ENCODE measurements around the gene GADD45A.

Gene GADD45A

GRCh38 chr1:67695963-67696362 lies 11.0 kb downstream of the GADD45A start:
- Mint-ChIP-seq H3K4me3 (no peak overlapping the region), H3K4me1 (peaks cover 8% of the 10 kb centered on the region), H3K27ac (no peak overlapping the region), H3K9me3 (no peaks in the 10 kb centered on the region), H3K36me3 (peaks cover 1% of the 10 kb centered on the region), H3K27me3 (no peaks in the 10 kb centered on the region)

DNA sequence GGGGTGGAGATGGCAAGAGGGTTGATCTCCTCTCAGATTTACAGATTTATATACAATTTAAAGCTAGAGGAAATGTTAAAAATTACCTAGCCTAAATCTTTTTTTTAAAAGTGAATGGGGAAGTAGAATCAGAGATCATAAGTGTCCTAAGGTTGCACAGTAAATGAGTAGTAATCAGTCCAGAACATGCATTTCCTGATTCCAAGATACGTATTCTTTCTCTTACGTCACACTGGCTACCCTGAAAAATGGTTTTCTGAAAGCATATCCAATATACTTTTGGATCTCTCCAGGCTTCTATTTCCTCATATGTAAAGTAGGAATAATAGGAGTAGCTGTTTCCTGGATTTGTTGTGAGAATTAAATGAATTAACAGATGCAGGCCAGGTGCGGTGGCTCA lies 11.7 kb downstream of the GADD45A start:
- Mint-ChIP-seq H3K4me3 (no peak overlapping the region), H3K36me3 (no peaks in the 10 kb centered on the region), H3K4me1 (peaks cover 11% of the 10 kb centered on the region), H3K27me3 (no peaks in the 10 kb centered on the region), H3K9me3 (no peaks in the 10 kb centered on the region), H3K27ac (no peak overlapping the region)

- Mint-ChIP-seq H3K4me3 (no peak overlapping the region), H3K4me1 (peaks cover 11% of the 10 kb centered on the region), H3K27ac (no peak overlapping the region), H3K27me3 (no peaks in the 10 kb centered on the region), H3K36me3 (no peaks in the 10 kb centered on the region), H3K9me3 (no peaks in the 10 kb centered on the region)
Observed at GRCh38 chr1:67700220-67700619, 15.2 kb downstream of the GADD45A start.

DNA sequence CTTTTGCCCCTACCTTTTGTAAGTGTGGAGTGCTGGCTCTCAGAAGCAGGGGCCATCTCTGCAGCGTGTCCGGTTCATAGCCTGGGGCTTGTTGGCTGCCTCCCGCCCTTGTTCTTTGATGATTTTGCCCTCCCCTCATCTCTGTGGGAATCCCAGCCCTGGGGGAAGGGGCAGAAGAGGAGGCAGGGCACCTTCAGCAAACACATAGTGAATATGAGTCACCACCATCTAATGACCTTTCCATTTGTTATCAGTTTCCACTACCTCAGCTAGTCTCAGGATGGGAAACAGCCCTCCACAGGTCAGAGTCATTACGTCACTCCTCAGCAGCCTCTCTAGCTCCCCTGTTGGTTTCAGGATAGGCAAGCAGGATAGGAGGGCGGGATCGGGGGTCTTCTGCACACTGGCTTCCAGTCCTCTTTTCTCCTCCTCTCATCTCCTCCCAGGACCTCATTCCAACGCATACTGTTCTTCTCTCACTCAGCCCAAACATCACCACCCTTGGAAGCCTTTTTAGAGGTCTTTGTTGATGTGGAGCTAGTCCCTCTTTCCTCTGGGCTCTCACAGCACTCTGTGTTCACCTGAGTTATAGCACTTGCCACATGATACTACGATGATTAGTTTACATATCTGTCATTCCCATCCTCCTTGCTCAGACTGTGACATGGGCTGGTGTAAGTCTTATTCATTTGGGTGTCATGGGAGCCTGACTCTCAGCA lies 15.8 kb downstream of the GADD45A start:
- Mint-ChIP-seq H3K4me1 (peaks cover 11% of the 10 kb centered on the region), H3K4me3 (no peak overlapping the region), H3K36me3 (no peaks in the 10 kb centered on the region), H3K9me3 (no peaks in the 10 kb centered on the region), H3K27me3 (no peaks in the 10 kb centered on the region), H3K27ac (no peak overlapping the region)

DNA sequence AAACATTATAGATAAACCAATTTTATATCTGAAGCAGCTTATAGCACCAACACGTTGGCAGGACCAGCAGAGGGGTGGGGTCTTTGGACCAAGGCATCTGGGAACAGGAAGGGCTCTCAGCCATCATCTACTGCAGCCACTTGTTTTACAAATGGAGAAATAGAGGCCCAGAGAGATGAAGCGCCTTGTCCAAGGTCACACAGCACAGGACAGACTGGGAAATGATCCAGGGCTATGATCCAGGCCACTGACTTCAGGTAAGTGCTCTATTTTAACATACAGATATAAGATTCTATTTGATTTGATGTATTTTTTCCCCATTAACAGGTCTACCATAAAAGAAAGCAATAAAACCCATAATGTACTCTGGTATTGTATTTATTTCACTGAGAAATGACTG lies 16.9 kb downstream of the GADD45A start:
- no peaks in the 10 kb centered on the region for H3K9me3 Mint-ChIP-seq
- no peak overlapping the region for H3K27ac Mint-ChIP-seq
- H3K27me3 Mint-ChIP-seq: no peaks in the 10 kb centered on the region
- peaks cover 11% of the 10 kb centered on the region for H3K4me1 Mint-ChIP-seq
- no peaks in the 10 kb centered on the region for H3K36me3 Mint-ChIP-seq
- no peak overlapping the region for H3K4me3 Mint-ChIP-seq

GRCh38 chr1:67704351-67704750 lies 19.4 kb downstream of the GADD45A start:
- H3K36me3 Mint-ChIP-seq: no peaks in the 10 kb centered on the region
- no peak overlapping the region for H3K27ac Mint-ChIP-seq
- H3K27me3 Mint-ChIP-seq: no peaks in the 10 kb centered on the region
- no peaks in the 10 kb centered on the region for H3K9me3 Mint-ChIP-seq
- no peak overlapping the region for H3K4me3 Mint-ChIP-seq
- peaks cover 11% of the 10 kb centered on the region for H3K4me1 Mint-ChIP-seq

GRCh38 chr1:67705735-67706453 lies 20.9 kb downstream of the GADD45A start:
- Mint-ChIP-seq H3K9me3 (no peaks in the 10 kb centered on the region), H3K36me3 (no peaks in the 10 kb centered on the region), H3K27ac (no peak overlapping the region), H3K27me3 (no peaks in the 10 kb centered on the region), H3K4me3 (no peak overlapping the region), H3K4me1 (peaks cover 5% of the 10 kb centered on the region)

GRCh38 chr1:67708606-67709005 lies 23.6 kb downstream of the GADD45A start:
- no peak overlapping the region for H3K4me3 Mint-ChIP-seq
- H3K27ac Mint-ChIP-seq: no peak overlapping the region
- no peaks in the 10 kb centered on the region for H3K9me3 Mint-ChIP-seq
- H3K4me1 Mint-ChIP-seq: no peaks in the 10 kb centered on the region
- H3K27me3 Mint-ChIP-seq: no peaks in the 10 kb centered on the region
- no peaks in the 10 kb centered on the region for H3K36me3 Mint-ChIP-seq

GRCh38 chr1:67710417-67710816 lies 25.4 kb downstream of the GADD45A start:
- Mint-ChIP-seq H3K9me3 (no peaks in the 10 kb centered on the region), H3K27ac (peak overlapping the region; percentile 20), H3K4me3 (no peak overlapping the region), H3K4me1 (no peaks in the 10 kb centered on the region), H3K27me3 (no peaks in the 10 kb centered on the region), H3K36me3 (no peaks in the 10 kb centered on the region)

DNA sequence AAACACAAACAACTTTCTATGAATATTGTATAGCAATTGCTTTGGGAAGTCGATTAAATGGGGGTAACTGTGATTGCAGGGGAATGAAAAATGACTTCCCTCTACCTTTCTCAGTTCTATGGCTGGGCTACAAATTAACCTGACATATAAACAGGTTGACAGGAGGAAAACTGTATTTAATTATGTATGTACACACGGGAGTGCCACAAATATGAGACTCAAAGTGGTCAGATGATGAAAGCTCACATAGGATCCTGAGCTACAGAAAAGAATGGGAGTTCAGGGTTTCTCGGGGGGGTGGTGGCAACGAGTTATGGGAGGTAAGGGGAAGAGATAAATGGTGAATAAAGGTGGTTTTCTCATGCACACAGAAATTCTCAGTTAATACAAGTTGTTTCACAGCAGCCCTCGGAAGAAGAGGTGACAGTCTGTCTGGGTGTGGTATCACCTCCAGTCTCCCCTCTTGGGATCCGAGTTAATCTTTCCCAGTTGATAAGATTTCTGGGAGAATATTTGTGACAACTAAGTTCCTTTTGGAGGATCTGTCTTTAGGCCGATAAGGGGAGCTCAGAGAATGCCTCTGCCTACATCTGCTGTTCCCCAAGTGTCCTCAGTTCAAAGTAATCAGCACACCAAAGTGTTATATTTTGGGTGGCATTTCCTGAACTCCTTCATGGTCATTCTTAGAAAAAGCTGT lies 26.3 kb downstream of the GADD45A start:
- Mint-ChIP-seq H3K36me3 (no peaks in the 10 kb centered on the region), H3K4me1 (no peaks in the 10 kb centered on the region), H3K27ac (peak overlapping the region; percentile 20), H3K4me3 (no peak overlapping the region), H3K27me3 (no peaks in the 10 kb centered on the region), H3K9me3 (no peaks in the 10 kb centered on the region)

DNA sequence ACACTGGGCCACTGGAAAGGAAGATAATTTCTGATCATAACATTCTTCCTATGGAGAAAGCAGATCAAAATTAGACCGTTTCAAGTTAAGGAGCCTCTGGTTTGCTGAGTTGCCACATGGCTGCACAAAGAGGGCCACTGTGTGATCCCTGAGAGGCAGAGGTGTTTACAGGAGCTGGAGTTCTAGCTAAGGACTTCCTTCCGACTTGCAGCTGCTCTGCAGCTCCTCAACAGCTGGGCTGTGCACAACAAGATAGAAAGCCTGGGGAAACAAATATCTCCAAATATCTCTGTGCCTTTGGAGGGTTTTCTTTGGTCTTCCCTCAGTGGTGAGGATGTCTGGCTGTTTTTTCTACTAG lies 26.8 kb downstream of the GADD45A start:
- no peaks in the 10 kb centered on the region for H3K27me3 Mint-ChIP-seq
- no peak overlapping the region for H3K4me3 Mint-ChIP-seq
- H3K9me3 Mint-ChIP-seq: no peaks in the 10 kb centered on the region
- no peak overlapping the region for H3K27ac Mint-ChIP-seq
- no peaks in the 10 kb centered on the region for H3K36me3 Mint-ChIP-seq
- H3K4me1 Mint-ChIP-seq: no peaks in the 10 kb centered on the region

DNA sequence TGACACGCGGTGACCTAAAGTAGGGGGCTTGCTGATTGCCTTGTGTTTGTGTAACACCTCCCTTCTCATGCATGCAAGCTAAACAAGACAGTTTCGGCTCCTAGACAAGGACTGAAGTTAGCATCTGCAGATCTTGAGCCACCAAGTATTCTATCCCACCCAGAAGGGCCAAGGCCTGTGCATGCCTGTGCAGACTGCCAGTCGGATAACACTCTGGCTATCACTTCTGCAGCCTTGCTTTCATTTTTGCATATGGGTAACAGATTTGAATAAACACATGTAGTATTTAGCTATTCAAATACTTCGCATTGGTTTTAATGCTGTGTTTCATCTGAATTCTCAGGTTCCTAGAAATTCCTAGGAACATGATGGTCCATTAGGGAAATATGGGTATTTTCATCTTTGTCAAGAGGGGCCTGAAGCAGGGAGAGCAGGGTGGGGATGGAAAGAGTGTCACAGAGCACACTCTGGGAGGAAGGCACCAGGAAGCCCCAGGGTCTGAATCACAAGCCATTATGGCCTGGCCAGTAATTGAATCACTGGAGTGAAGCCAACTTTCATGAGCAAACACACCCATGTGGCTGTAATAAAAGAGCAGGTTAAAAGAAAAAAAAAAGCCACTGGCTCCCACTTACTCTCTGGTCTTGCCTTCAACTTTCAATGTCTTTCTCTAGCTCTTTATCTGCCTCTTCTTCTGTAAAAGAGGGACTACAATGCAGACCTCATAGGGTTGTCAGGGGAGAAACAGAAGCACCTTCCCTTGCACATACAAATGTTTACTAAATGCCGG lies 28.3 kb downstream of the GADD45A start:
- Mint-ChIP-seq H3K27me3 (no peaks in the 10 kb centered on the region), H3K27ac (no peak overlapping the region), H3K4me3 (no peak overlapping the region), H3K4me1 (no peaks in the 10 kb centered on the region), H3K36me3 (no peaks in the 10 kb centered on the region), H3K9me3 (no peaks in the 10 kb centered on the region)

- no peaks in the 10 kb centered on the region for H3K9me3 Mint-ChIP-seq
- no peak overlapping the region for H3K4me3 Mint-ChIP-seq
- no peaks in the 10 kb centered on the region for H3K4me1 Mint-ChIP-seq
- no peaks in the 10 kb centered on the region for H3K36me3 Mint-ChIP-seq
- no peak overlapping the region for H3K27ac Mint-ChIP-seq
- no peaks in the 10 kb centered on the region for H3K27me3 Mint-ChIP-seq
Observed at GRCh38 chr1:67715819-67716218, 30.8 kb downstream of the GADD45A start.

DNA sequence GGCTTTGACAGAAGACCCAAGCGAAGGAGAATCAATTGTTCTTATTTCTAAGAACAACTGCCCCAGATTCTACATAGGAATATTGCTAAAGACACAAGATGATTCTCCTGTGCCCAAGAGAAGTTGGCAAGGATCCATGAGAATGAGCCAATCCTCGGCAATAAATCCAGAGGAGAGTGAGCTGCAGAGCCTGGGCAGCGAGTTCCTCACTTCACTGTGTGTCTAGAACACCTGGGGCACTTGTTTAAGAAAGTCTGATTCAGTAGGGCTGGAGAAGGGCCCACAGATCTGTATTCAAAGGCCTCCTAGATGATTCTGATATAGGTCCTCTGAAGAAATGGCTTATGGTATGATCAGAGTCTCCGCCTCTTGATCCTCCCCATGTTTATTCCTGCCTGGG lies 31.8 kb downstream of the GADD45A start:
- H3K4me3 Mint-ChIP-seq: no peak overlapping the region
- no peak overlapping the region for H3K27ac Mint-ChIP-seq
- no peaks in the 10 kb centered on the region for H3K27me3 Mint-ChIP-seq
- H3K36me3 Mint-ChIP-seq: no peaks in the 10 kb centered on the region
- H3K4me1 Mint-ChIP-seq: no peaks in the 10 kb centered on the region
- H3K9me3 Mint-ChIP-seq: no peaks in the 10 kb centered on the region

GRCh38 chr1:67717876-67718275 lies 32.9 kb downstream of the GADD45A start:
- Mint-ChIP-seq H3K36me3 (no peaks in the 10 kb centered on the region), H3K27me3 (no peaks in the 10 kb centered on the region), H3K9me3 (no peaks in the 10 kb centered on the region), H3K4me3 (no peak overlapping the region), H3K4me1 (no peaks in the 10 kb centered on the region), H3K27ac (no peak overlapping the region)
